GM12878 (cell line): ENCODE measurements around the gene PLEKHN1. TPM values are rescaled to one million over a fixed set of nuclear protein-coding genes. Genes with fewer than 3 reads are reported as not detected.
A peak's percentile ranks its signal among the peaks of the same experiment; 100 is the strongest.

Experiments used
- ATAC-seq: fragments of 200-7000 bp; cut with Tn5 transposase; 3 replicates; pipeline ENCODE4 v1.9.1; 2020; ENCODE audit warnings: mild to moderate bottlenecking, moderate library complexity
- BruUV-seq: library from RNA; stranded (reverse); fragments of 400-500 nt; replicated peaks from 2 replicates; lab custom pipeline; 2021; lab: Mats Ljungman, UMichigan
- CTCF ChIA-PET: fragments of 300-600 bp; sonication (Branson Sonifier 250); formaldehyde crosslinking; extraction: SDS; loops from one replicate; lab custom pipeline; 2021; ENCODE audit warnings: inconsistent platforms; lab: Yijun Ruan, JAX
- POLR2A ChIA-PET: fragments of 350-600 bp; formaldehyde crosslinking; extraction: SDS; loops from one replicate; lab custom pipeline; 2021; ENCODE audit warnings: inconsistent platforms; lab: Charles Lee
- RAD21 ChIA-PET: fragments of 300-600 bp; sonication (Branson Sonifier 250); formaldehyde crosslinking; loops from one replicate; lab custom pipeline; 2023; ENCODE audit warnings: antibody characterized with exemption; ENCODE audit not compliant: unreplicated experiment; lab: Charles Lee
- SMC1A ChIA-PET: fragments of 300-600 bp; sonication (Branson Sonifier 250); formaldehyde crosslinking; loops from one replicate; lab custom pipeline; 2023; ENCODE audit not compliant: unreplicated experiment, uncharacterized antibody; lab: Charles Lee
- DNase-seq: peaks from one replicate; pipeline ENCODE4 v3.0.0-alpha.2; 2011; ENCODE audit warnings: low read depth, low spot score
- FAIRE-seq: peaks from 3 replicates; lab custom pipeline; 2011; peaks lifted over from hg19 to GRCh38; lab: Jason Lieb, UNC
- H2AFZ ChIP-seq: 2 replicates; pipeline ENCODE4 v1.6.0; 2011; ENCODE audit warnings: low read depth, low read length, control low read depth; ENCODE audit not compliant: control insufficient read depth
- H3K27ac ChIP-seq: 2 replicates; pipeline ENCODE4 v1.5.1; 2011; ENCODE audit warnings: control low read depth; ENCODE audit not compliant: control insufficient read depth, insufficient read depth
- H3K27me3 ChIP-seq, 2 experiments: replicated peaks in 1 of 2; 2 replicates each; pipeline versions ENCODE4 v1.6.0 to v1.6.1; 2011; ENCODE audit warnings: low read length in 1 of 2; ENCODE audit not compliant: control insufficient read depth in 2 of 2, insufficient read depth in 2 of 2
- H3K36me3 ChIP-seq, 2 experiments: 2 replicates each; pipeline ENCODE4 v1.5.1; 2011; ENCODE audit warnings: low read length in 1 of 2; ENCODE audit not compliant: control insufficient read depth in 2 of 2, insufficient read depth in 2 of 2
- H3K4me1 ChIP-seq: 2 replicates; pipeline ENCODE4 v1.6.1; 2011; ENCODE audit warnings: mild to moderate bottlenecking, low read length, moderate library complexity, mixed read lengths; ENCODE audit not compliant: control insufficient read depth, insufficient read depth
- H3K4me2 ChIP-seq: 2 replicates; pipeline ENCODE4 v1.6.0; 2011; ENCODE audit warnings: control low read depth; ENCODE audit not compliant: control insufficient read depth, insufficient read depth
- H3K4me3 ChIP-seq: fragments of 200-600 bp; sonication (generic); 2 replicates; pipeline ENCODE4 v1.5.1; 2016
- H3K79me2 ChIP-seq: 2 replicates; pipeline ENCODE4 v1.6.0; 2011; ENCODE audit warnings: low read length; ENCODE audit not compliant: control insufficient read depth, insufficient read depth
- H3K9ac ChIP-seq: 2 replicates; pipeline ENCODE4 v1.8.0; 2011; ENCODE audit warnings: low read length, control low read depth, mixed read lengths; ENCODE audit not compliant: control insufficient read depth, insufficient read depth
- H3K9me3 ChIP-seq: replicated peaks from 3 replicates; pipeline ENCODE4 v1.5.1; 2011; ENCODE audit warnings: mild to moderate bottlenecking, low read length; ENCODE audit not compliant: control insufficient read depth, insufficient read depth
- H4K20me1 ChIP-seq: 2 replicates; pipeline ENCODE4 v1.6.0; 2011; ENCODE audit not compliant: control insufficient read depth, insufficient read depth
- ASH2L ChIP-seq: fragments of 300-600, 200-600 bp; sonication (generic); IDR thresholded peaks from 2 replicates; pipeline ENCODE4 v1.6.1; 2017; ENCODE audit warnings: low read depth, mild to moderate bottlenecking, borderline replicate concordance
- MYC ChIP-seq: IDR thresholded peaks from 2 replicates; pipeline ENCODE4 v1.6.1; 2011; ENCODE audit warnings: mild to moderate bottlenecking, low read length, moderate library complexity, inconsistent platforms; ENCODE audit not compliant: insufficient read depth, insufficient replicate concordance, insufficient read length, severe bottlenecking
- TBL1XR1 ChIP-seq: IDR thresholded peaks from 2 replicates; pipeline ENCODE4 v1.6.1; 2012; ENCODE audit warnings: low read depth, low read length, improper control_type of control experiment
- ZBTB33 ChIP-seq: fragments of 450-650 bp; IDR thresholded peaks from 2 replicates; pipeline ENCODE4 v1.6.1; 2017; ENCODE audit warnings: mild to moderate bottlenecking
- WGBS: methylation state at CpG from one replicate; pipeline ENCODE4 v1.1.6; 2016; ENCODE audit warnings: low lambda C conversion rate; ENCODE audit not compliant: insufficient replicate concordance, insufficient coverage; ENCODE audit errors: missing lambda C conversion rate; 5-methylcytosine and 5-hydroxymethylcytosine counted together
- in situ Hi-C: fragments of 300-500 bp; cut with MboI; formaldehyde crosslinking; loops from 9 replicates; pipeline ENCODE4 v1.14.3; 2018; ENCODE audit warnings: mixed read lengths
- intact Hi-C: fragments of 100-400 bp; cut with micrococcal nuclease; formaldehyde crosslinking; loops from one replicate; pipeline ENCODE4 v1.14.2; 2022; ENCODE audit not compliant: unreplicated experiment
- polyA plus RNA-seq, 11 experiments: library from polyadenylated mRNA; depleted of rRNA in 4 of 11; unstranded in 6 of 11; stranded (reverse) in 5 of 11; fragments of >200 nt; fragmentation: Nextera tagmentation in 4 of 11; fragmentation: Illumina TruSeq in 1 of 11; extraction: Ambion mirVana in 4 of 11; extraction: Trizol in 1 of 11; gene quantifications; 1 replicate in 1 of 11; 2 replicates in 10 of 11; pipeline versions ENCODE4 v1.2.1 to v1.2.3, GENCODE V29; 2011 to 2016; ENCODE audit warnings: inconsistent platforms in 2 of 11, missing spikeins in 2 of 11, low read depth in 1 of 11
- total RNA-seq, 4 experiments: library from RNA; depleted of rRNA in 3 of 4; stranded (reverse); fragments of >200 nt in 3 of 4; fragmentation: Illumina TruSeq in 1 of 4; extraction: Trizol in 1 of 4; gene quantifications; 2 replicates each; pipeline versions ENCODE4 v1.2.1 to v1.2.3, GENCODE V29; 2013 to 2021
- TF ChIP-seq, protein P1 (sequence below): fragments of 450-650 bp; IDR thresholded peaks from 2 replicates; pipeline ENCODE4 v1.6.1; 2017; ENCODE audit warnings: antibody characterized with exemption, mild to moderate bottlenecking, moderate library complexity

PLEKHN1 gene
- total and polyA plus RNA-seq, 10 of the 15 experiments (the other 5 are each of a cell fraction or from before 2014, with no cell fraction given): 0.04 to 0.26 (median 0.18) TPM; not detected in 6

GRCh38 chr1:942411-942821 is 23.9 kb upstream of the PLEKHN1 start:
- POLR2A ChIA-PET: interaction anchor here (0.7 to 1.3 kb wide), 2 partner anchors 37 to 665 kb away, joined by 3 to 7 read pairs; no protein-coding TSS in a partner anchor
- RAD21 ChIA-PET: interaction anchor here (0.9 kb wide), 1 partner anchor 24 kb away, joined by 4 read pairs; no protein-coding TSS in a partner anchor
- TF ChIP-seq ASH2L (no peak), ZBTB33 (no peak), TBL1XR1 (no peak), MYC (no peak)
- TF ChIP-seq, protein P1, sequence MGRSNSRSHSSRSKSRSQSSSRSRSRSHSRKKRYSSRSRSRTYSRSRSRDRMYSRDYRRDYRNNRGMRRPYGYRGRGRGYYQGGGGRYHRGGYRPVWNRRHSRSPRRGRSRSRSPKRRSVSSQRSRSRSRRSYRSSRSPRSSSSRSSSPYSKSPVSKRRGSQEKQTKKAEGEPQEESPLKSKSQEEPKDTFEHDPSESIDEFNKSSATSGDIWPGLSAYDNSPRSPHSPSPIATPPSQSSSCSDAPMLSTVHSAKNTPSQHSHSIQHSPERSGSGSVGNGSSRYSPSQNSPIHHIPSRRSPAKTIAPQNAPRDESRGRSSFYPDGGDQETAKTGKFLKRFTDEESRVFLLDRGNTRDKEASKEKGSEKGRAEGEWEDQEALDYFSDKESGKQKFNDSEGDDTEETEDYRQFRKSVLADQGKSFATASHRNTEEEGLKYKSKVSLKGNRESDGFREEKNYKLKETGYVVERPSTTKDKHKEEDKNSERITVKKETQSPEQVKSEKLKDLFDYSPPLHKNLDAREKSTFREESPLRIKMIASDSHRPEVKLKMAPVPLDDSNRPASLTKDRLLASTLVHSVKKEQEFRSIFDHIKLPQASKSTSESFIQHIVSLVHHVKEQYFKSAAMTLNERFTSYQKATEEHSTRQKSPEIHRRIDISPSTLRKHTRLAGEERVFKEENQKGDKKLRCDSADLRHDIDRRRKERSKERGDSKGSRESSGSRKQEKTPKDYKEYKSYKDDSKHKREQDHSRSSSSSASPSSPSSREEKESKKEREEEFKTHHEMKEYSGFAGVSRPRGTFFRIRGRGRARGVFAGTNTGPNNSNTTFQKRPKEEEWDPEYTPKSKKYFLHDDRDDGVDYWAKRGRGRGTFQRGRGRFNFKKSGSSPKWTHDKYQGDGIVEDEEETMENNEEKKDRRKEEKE: no peak
- Histone ChIP-seq H3K27ac (no peak overlapping the region), H3K36me3 (peaks cover 0 to 4% of the 10 kb centered on the region in 2 experiments; a peak in 3 of 4 replicates), H3K79me2 (no peaks in the 10 kb centered on the region), H3K4me2 (no peak overlapping the region), H3K9ac (no peak overlapping the region), H3K9me3 (no peaks in the 10 kb centered on the region), H4K20me1 (no peaks in the 10 kb centered on the region), H3K4me3 (no peak overlapping the region), H3K4me1 (peaks cover 7% of the 10 kb centered on the region; the same call in 1 of the 2 replicates), H3K27me3 (peaks cover 6 to 8% of the 10 kb centered on the region in 2 experiments), H2AFZ (no peak overlapping the region)
- WGBS: 3% methylated on average over 28 of the region's 48 CpGs
- SMC1A ChIA-PET: no interaction called here
- in situ Hi-C loops: no loop called here
- no peak for DNase-seq
- ATAC-seq: peak; percentile 11; the same call in 2 of the 3 replicates
- CTCF ChIA-PET: interaction anchor here (0.6 to 1.1 kb wide), 2 partner anchors 37 to 337 kb away, joined by 3 to 4 read pairs; no protein-coding TSS in a partner anchor
- FAIRE-seq: no peak
- intact Hi-C loops: loop anchor here (5.0 kb wide), 1 partner anchor 35 kb away; no protein-coding TSS in a partner anchor
- no TSS peak for BruUV-seq
